Heart left ventricle (tissue), 13 donors: ENCODE measurements around the gene ANKRD33.

ENCODE experiments used
- CTCF ChIP-seq, 12 donors: fragments of 200-600 bp; sonication (generic) in 4 of 12; IDR thresholded peaks; one replicate each; pipeline versions ENCODE4 v1.5.0 to v1.8.0; 2018 to 2022; ENCODE audit warnings: antibody characterized with exemption in 12 of 12, mild to moderate bottlenecking in 5 of 12
- POLR2A ChIP-seq, 2 donors: fragments of 450-650 bp; IDR thresholded peaks; one replicate each; pipeline ENCODE4 v1.6.1; 2017; ENCODE audit warnings: antibody characterized with exemption in 2 of 2, mild to moderate bottlenecking in 2 of 2, moderate library complexity in 2 of 2
- donor health status: ischemic (EF 13 %, LVEDD 7.1; RV severe dilation, severe dysfunction).
- donor health status: DM: no; HTN: yes; CAD: no.
- donor health status: DM: no; HTN: no; CAD: no.
- donor health status: ischemic (EF 25% LVEDD 6.9; RV normal size, moderate dysfunction).
- donor health status: ischemic (EF 25% LVEDD 5.7; RV mildly dilated, moderate dysfunction).
- donor health status: ischemic (EF 35%, LVEDD 5.7; RV mildly dilated, moderate dysfunction).
- donor health status: nonischemic (EF 11% LVEDD 7.7; RV severe dilation, severe dysfunction).
- donor health status: DM: yes; HTN: yes; CAD: no.
- donor health status: PGD.
- donor health status: ischemic (EF 29% LVEDD 5.4; RV normal size, mild dysfunction).
- donor health status: nonischemic (EF 23%, LVEDD 6.1; RV moderate dilation, normal function).

DNA sequence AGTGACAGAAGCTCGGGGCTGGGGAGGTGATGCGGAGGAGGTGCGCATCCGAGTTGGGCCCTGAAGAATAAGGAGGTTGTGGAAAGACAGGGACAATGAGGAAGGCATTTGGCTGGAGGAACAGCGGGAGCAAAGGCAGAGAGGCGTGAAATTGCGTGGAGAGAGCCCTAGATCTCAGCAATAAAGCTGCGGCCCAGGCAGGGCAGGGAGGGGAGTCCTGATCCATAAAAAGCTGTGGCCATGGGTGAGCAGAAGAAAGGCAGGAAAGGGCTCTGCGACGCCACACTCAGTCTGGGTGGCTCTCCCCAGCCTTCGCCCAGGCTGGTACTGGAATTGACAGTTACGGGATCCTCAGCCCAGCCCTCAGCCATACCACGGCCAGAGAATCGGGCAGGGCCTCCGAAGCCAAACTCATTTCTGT lies 41.6 kb upstream of the ANKRD33 start:
- no peak for TF ChIP-seq CTCF (IDR thresholded peaks at IDR 0.05)
- no peak for TF ChIP-seq POLR2A (IDR thresholded peaks at IDR 0.05)
